ENCODE data around the gene NDE1. TPM values are rescaled to one million over a fixed set of nuclear protein-coding genes. Genes with fewer than 3 reads are reported as not detected.
"Not testable (repeated sequence)": the region's sequence is repeated elsewhere in the genome, so short reads cannot be mapped to it uniquely, and the experiment has no call there.

NDE1 gene
- total RNA-seq, 4 donors from 2014 or later: 15.1 to 323 (median 36.1) TPM

DNA sequence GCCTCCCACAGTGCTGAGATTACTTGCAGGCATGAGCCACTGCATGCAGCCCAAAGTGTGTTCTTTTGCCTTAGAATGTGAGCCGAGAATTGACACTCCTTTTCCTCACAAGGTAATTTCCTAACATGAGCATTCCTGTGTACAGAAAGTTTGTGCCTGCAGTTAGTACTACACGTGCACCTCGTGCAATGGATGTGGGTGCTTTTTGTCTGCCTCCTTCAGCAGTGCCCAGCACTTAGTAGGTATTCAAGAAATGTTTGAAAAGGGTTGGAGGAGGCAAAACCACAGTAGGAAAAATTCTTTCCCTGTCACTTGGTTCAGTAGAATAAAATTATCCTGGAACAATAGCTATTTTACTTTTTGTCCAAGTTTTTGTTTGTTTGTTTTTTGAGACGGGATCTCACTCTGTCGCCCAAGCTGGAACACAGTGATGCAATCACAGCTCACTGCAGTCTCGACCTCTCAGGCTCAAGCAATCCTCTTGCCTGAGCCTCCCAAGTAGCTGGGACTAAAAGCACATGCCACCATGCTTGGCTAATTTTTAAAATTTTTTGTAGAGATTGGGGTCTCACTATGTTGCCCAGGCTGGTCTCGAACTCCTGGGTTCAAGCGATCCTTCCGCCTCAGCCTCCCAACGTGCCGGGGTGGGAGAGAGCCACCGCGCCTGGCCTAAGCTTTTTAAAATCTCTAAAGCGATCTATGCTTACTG is 2.4 kb downstream of the NDE1 start:
- Histone ChIP-seq H3K4me3 (no peak overlapping the region), H3K4me1 (peaks cover 0 to 28% (median 3%) of the 10 kb centered on the region in 4 donors), H3K9me3 (no peaks in the 10 kb centered on the region), H3K27ac (peak overlapping the region in 2 of 4 donors; percentile 43 to 98), H3K27me3 (no peaks in the 10 kb centered on the region), H3K36me3 (peaks cover 0 to 5% (median 0%) of the 10 kb centered on the region in 3 donors)
- DNase-seq: peak in 1 of 3 donors; percentile 38
- TF ChIP-seq, protein P1, sequence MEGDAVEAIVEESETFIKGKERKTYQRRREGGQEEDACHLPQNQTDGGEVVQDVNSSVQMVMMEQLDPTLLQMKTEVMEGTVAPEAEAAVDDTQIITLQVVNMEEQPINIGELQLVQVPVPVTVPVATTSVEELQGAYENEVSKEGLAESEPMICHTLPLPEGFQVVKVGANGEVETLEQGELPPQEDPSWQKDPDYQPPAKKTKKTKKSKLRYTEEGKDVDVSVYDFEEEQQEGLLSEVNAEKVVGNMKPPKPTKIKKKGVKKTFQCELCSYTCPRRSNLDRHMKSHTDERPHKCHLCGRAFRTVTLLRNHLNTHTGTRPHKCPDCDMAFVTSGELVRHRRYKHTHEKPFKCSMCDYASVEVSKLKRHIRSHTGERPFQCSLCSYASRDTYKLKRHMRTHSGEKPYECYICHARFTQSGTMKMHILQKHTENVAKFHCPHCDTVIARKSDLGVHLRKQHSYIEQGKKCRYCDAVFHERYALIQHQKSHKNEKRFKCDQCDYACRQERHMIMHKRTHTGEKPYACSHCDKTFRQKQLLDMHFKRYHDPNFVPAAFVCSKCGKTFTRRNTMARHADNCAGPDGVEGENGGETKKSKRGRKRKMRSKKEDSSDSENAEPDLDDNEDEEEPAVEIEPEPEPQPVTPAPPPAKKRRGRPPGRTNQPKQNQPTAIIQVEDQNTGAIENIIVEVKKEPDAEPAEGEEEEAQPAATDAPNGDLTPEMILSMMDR (IDR thresholded peaks at IDR 0.05): no peak
- TF ChIP-seq POLR2A (IDR thresholded peaks at IDR 0.05): no peak

DNA sequence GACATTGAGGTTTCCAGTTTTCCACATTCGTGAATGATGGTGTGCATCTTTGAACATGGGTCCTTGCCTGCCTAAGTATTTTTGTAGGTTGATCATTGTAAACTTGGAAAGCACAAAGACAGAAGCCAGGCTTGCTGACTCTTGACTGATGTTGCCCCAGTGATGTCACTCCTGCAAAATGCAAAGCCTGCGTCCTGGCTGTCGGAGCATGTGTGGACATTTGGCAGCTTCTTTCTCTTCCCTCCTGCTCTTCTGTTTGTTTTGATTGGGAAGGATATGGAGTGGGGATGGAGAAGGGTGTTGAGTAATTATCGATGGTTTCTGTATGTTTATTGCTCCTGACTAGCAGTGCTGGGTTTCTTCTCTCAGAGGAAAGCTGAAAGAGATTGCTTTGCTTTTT is 3.2 kb downstream of the NDE1 start:
- peaks cover 0 to 5% (median 0%) of the 10 kb centered on the region in 3 donors for H3K36me3 ChIP-seq
- H3K27me3 ChIP-seq: no peaks in the 10 kb centered on the region
- peak overlapping the region in 1 of 4 donors; percentile 43 for H3K27ac ChIP-seq
- H3K9me3 ChIP-seq: no peaks in the 10 kb centered on the region
- H3K4me3 ChIP-seq: no peak overlapping the region
- TF ChIP-seq, protein P1 (IDR thresholded peaks at IDR 0.05): no peak
- peaks cover 0 to 28% (median 3%) of the 10 kb centered on the region in 4 donors for H3K4me1 ChIP-seq
- DNase-seq: peak in 1 of 3 donors; percentile 47

DNA sequence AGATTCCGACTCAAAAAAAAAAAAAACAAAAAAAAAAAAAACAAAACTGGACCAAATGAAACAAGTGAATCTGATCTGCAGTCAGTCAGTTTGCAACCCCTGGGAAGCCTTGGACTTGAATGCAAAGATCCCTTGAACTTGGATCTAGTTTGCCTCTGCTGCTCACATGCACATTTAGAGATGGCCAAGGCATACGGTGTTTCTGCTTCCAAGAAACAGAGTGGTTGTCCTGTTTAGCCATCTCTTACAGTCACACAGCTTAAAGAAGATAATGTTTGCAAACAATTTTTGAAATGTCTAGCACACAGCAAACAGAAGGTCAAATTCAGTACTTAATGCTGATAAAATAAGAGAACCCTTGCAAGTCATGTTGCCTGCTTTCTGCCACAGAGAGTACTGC is 4.5 kb downstream of the NDE1 start:
- Histone ChIP-seq H3K4me3 (no peak overlapping the region), H3K4me1 (peaks cover 0 to 23% (median 3%) of the 10 kb centered on the region in 4 donors), H3K9me3 (no peaks in the 10 kb centered on the region), H3K36me3 (peaks cover 0 to 5% (median 0%) of the 10 kb centered on the region in 3 donors), H3K27me3 (no peaks in the 10 kb centered on the region), H3K27ac (no peak overlapping the region)
- TF ChIP-seq, protein P1 (IDR thresholded peaks at IDR 0.05): no peak
- no peak for TF ChIP-seq POLR2A (IDR thresholded peaks at IDR 0.05)
- peak in 1 of 3 donors; percentile 13 for DNase-seq

DNA sequence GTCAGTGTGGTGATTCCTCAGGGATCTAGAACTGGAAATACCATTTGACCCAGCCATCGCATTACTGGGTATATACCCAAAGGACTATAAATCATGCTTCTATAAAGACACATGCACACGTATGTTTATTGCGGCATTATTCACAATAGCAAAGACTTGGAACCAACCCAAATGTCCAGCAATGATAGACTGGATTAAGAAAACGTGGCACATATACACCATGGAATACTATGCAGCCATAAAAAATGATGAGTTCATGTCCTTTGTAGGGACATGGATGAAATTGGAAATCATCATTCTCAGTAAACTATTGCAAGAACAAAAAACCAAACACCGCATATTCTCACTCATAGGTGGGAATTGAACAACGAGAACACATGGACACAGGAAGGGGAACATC is 5.5 kb downstream of the NDE1 start:
- not testable (repeated sequence) for H3K4me3 ChIP-seq, H3K27ac ChIP-seq, H3K36me3 ChIP-seq, DNase-seq, H3K27me3 ChIP-seq, H3K9me3 ChIP-seq
- H3K4me1 ChIP-seq: peaks cover 0 to 22% (median 3%) of the 10 kb centered on the region in 4 donors

DNA sequence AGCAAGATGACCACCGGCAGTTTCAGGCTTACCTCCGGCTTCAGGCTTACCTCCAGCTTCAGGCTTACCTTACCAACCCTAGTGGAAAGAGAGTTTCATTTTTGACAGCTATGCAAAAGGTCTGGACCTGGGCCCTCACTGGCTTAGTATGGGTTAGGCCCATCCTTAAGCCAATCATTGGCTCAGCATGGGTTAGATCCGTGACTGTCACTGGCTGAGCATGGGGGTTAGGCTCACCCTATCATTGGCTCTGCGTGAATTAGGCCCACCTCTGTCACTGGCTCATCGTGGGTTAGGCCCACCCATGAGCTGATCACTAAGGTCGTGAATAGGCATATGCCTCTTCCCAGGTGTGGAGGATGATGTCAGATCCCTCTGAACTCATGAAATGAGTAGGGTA is 8.1 kb downstream of the NDE1 start:
- no peak overlapping the region for H3K4me3 ChIP-seq
- no peaks in the 10 kb centered on the region for H3K36me3 ChIP-seq
- TF ChIP-seq POLR2A (IDR thresholded peaks at IDR 0.05): no peak
- TF ChIP-seq, protein P1 (IDR thresholded peaks at IDR 0.05): no peak
- no peaks in the 10 kb centered on the region for H3K27me3 ChIP-seq
- H3K4me1 ChIP-seq: peaks cover 0 to 7% (median 0%) of the 10 kb centered on the region in 4 donors
- DNase-seq: no peak
- H3K9me3 ChIP-seq: no peaks in the 10 kb centered on the region
- peak overlapping the region in 1 of 4 donors; percentile 43 for H3K27ac ChIP-seq

DNA sequence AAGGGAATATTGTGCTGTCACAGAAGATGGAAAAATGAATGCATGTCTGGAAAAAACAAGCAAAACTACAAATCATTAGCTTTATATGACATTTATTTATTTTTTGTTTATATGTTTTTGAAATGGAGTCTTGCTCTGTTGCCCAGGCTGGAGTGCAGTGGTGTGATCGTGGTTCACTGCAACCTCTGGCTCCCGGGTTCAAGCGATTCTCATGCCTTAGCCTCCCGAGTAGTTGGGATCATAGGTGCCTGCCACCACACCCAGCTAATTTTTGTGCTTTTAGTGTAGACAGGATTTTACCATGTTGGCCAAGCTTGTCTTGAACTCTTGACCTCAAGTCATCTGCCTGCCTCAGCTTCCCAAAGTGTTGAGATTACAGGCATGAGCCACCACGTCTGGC is 8.5 kb downstream of the NDE1 start:
- no peaks in the 10 kb centered on the region for H3K27me3 ChIP-seq
- H3K4me3 ChIP-seq: no peak overlapping the region
- H3K36me3 ChIP-seq: no peaks in the 10 kb centered on the region
- no peaks in the 10 kb centered on the region for H3K9me3 ChIP-seq
- peaks cover 0 to 6% (median 0%) of the 10 kb centered on the region in 4 donors for H3K4me1 ChIP-seq
- DNase-seq: no peak
- peak overlapping the region in 2 of 4 donors; percentile 19 to 43 for H3K27ac ChIP-seq
- TF ChIP-seq, protein P1 (IDR thresholded peaks at IDR 0.05): no peak
- no peak for TF ChIP-seq POLR2A (IDR thresholded peaks at IDR 0.05)
